Fibroblast of lung (primary cell): ENCODE measurements around the gene GALNT12. TPM values are rescaled to one million over a fixed set of nuclear protein-coding genes. Genes with fewer than 3 reads are reported as not detected.

Source experiments
- DNase-seq, 2 donors: peaks; one replicate each; pipeline versions ENCODE4 v3.0.0 to v3.0.0-alpha.2; 2010; ENCODE audit warnings: low read depth in 2 of 2
- H2AFZ ChIP-seq: 2 replicates; pipeline ENCODE4 v1.5.1; 2012; ENCODE audit warnings: low read length, control low read depth, inconsistent platforms
- H3K27ac ChIP-seq: 2 replicates; pipeline ENCODE4 v1.5.1; 2011; ENCODE audit warnings: low read length, control low read depth; ENCODE audit not compliant: insufficient read depth
- H3K27me3 ChIP-seq: 2 replicates; pipeline ENCODE4 v1.5.1; 2011; ENCODE audit warnings: mild to moderate bottlenecking, low read length; ENCODE audit not compliant: control insufficient read depth, insufficient read depth
- H3K36me3 ChIP-seq: 2 replicates; pipeline ENCODE4 v1.5.1; 2011; ENCODE audit warnings: low read length; ENCODE audit not compliant: control insufficient read depth, insufficient read depth
- H3K4me1 ChIP-seq: 2 replicates; pipeline ENCODE4 v1.5.1; 2011; ENCODE audit warnings: low read length; ENCODE audit not compliant: control insufficient read depth, insufficient read depth; ENCODE audit errors: extremely low read depth
- H3K4me2 ChIP-seq: 2 replicates; pipeline ENCODE4 v1.5.1; 2011; ENCODE audit warnings: low read length, control low read depth; ENCODE audit not compliant: insufficient read depth; ENCODE audit errors: extremely low read depth
- H3K4me3 ChIP-seq, 4 experiments: fragments of 200-600 bp in 1 of 4; sonication (generic) in 1 of 4; replicated peaks in 1 of 4; 2 replicates each; pipeline ENCODE4 v1.5.1; 2011 to 2016; ENCODE audit warnings: low read length in 4 of 4, low read depth in 3 of 4, mild to moderate bottlenecking in 3 of 4, control low read depth in 2 of 4, inconsistent platforms in 1 of 4, mixed read lengths in 1 of 4; ENCODE audit not compliant: insufficient read depth in 1 of 4; ENCODE audit errors: control extremely low read depth in 1 of 4
- H3K79me2 ChIP-seq: 2 replicates; pipeline ENCODE4 v1.5.1; 2012; ENCODE audit warnings: mild to moderate bottlenecking, low read length, inconsistent platforms; ENCODE audit not compliant: control insufficient read depth, insufficient read depth
- H3K9ac ChIP-seq: 2 replicates; pipeline ENCODE4 v1.5.1; 2011; ENCODE audit warnings: mild to moderate bottlenecking, low read length, control low read depth; ENCODE audit not compliant: insufficient read depth
- H3K9me3 ChIP-seq: 2 replicates; pipeline ENCODE4 v1.5.1; 2012; ENCODE audit warnings: low read depth, low read length; ENCODE audit not compliant: control insufficient read depth, insufficient read depth
- H4K20me1 ChIP-seq: 2 replicates; pipeline ENCODE4 v1.5.1; 2011; ENCODE audit warnings: low read length; ENCODE audit not compliant: control insufficient read depth, insufficient read depth; ENCODE audit errors: extremely low read depth
- EZH2 ChIP-seq: IDR thresholded peaks from 2 replicates; pipeline ENCODE4 v1.5.1; 2012; ENCODE audit warnings: low read length, control low read depth, mild to moderate bottlenecking; ENCODE audit errors: missing control alignments
- polyA plus RNA-seq, 2 donors: library from polyadenylated mRNA; depleted of rRNA in 1 of 2; stranded (reverse) in 1 of 2; unstranded in 1 of 2; fragments of >200 nt; gene quantifications; 2 replicates each; pipeline ENCODE4 v1.2.1, GENCODE V29; 2011 to 2012; ENCODE audit warnings: missing spikeins in 1 of 2
- total RNA-seq: library from RNA; depleted of rRNA; stranded (reverse); fragments of >200 nt; gene quantifications from 2 replicates; pipeline ENCODE4 v1.2.1, GENCODE V29; 2014
- TF ChIP-seq, protein P1 (sequence below), 2 donors: IDR thresholded peaks in 1 of 2; conservative IDR thresholded peaks in 1 of 2; 1 replicate in 1 of 2; 2 replicates in 1 of 2; pipeline ENCODE4 v1.5.1; 2011 to 2012; ENCODE audit warnings: low read length in 2 of 2, control low read depth in 1 of 2, inconsistent platforms in 1 of 2, low read depth in 1 of 2, mild to moderate bottlenecking in 1 of 2

GALNT12 gene
- total and polyA plus RNA-seq, 2 donors (not counting 1 experiment from before 2014, with no cell fraction given), result 9.4 to 18.2 TPM

DNA sequence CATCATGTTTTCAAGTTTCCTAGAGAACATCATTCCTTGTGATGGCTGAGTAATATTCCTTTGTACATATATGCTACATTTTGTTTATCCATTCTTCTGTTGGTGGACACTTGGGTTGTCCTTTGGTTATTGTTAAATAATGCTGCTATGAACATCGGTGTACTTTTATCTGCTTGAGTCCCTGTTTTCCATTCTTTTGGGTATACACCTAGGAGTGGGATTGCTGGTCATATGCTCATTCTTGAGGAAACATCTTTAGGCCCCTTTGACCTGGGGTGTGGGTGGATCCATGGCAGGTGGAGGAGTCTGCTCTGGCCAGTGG, 25.3 kb downstream of the GALNT12 start:
- TF ChIP-seq EZH2, result no peak
- TF ChIP-seq, protein P1, sequence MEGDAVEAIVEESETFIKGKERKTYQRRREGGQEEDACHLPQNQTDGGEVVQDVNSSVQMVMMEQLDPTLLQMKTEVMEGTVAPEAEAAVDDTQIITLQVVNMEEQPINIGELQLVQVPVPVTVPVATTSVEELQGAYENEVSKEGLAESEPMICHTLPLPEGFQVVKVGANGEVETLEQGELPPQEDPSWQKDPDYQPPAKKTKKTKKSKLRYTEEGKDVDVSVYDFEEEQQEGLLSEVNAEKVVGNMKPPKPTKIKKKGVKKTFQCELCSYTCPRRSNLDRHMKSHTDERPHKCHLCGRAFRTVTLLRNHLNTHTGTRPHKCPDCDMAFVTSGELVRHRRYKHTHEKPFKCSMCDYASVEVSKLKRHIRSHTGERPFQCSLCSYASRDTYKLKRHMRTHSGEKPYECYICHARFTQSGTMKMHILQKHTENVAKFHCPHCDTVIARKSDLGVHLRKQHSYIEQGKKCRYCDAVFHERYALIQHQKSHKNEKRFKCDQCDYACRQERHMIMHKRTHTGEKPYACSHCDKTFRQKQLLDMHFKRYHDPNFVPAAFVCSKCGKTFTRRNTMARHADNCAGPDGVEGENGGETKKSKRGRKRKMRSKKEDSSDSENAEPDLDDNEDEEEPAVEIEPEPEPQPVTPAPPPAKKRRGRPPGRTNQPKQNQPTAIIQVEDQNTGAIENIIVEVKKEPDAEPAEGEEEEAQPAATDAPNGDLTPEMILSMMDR (conservative IDR thresholded peaks at IDR 0.05 in 1 of 2, IDR thresholded peaks at IDR 0.05 in 1 of 2; ENCODE audit: low read depth in 1 of 2, low read length in 2 of 2), result no peak
- no peaks in the 10 kb centered on the region for H3K9me3 ChIP-seq
- no peaks in the 10 kb centered on the region for H3K36me3 ChIP-seq
- H2AFZ ChIP-seq, result no peak overlapping the region
- H4K20me1 ChIP-seq, result no peaks in the 10 kb centered on the region
- H3K27ac ChIP-seq, result no peak overlapping the region
- H3K4me1 ChIP-seq, result no peaks in the 10 kb centered on the region
- H3K79me2 ChIP-seq, result no peaks in the 10 kb centered on the region
- H3K4me2 ChIP-seq, result no peak overlapping the region
- DNase-seq, result no peak
- no peak overlapping the region for H3K4me3 ChIP-seq
- no peak overlapping the region for H3K9ac ChIP-seq
- H3K27me3 ChIP-seq, result no peaks in the 10 kb centered on the region

DNA sequence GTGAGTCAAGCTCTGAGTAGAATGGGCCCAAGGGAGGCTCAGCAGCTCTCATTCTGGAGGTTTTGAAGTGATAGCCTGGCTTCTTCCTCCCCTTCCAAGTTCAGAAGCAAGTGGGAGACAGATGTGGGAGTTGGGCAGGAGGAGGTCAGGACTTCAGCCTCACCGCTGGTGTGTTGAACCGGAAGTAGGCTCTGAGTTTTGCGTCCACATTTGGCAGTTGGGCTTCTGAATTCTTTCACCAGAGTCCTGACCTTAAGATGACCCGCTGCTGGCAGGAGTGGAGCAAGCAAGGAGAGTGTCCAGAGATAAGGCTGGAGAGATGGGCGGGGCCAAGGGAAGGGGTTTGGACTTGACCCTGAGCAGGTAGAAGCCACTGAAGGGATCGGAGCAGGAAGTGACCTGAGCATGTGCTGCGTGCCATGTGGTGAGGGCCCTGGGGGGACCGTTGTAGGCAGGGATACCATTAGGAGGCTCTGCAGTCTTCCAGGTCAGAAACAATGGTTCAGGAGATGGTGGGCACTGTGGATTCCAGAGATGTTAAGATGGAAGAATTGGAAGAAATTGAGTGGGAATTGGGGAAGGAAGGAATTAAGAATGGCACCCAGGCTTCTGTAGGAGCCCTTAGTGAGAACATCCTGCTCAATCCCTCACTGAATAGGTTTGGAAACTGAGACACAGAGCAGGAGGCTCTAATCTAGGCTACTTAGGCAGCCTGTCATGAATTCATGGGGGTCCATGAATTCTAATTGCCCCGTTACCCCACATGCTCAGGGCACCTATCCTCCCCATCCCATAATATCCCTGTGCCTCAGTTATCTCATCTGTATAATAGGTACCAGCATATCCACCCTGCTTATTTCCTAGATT, 25.9 kb downstream of the GALNT12 start:
- no peak overlapping the region for H3K9ac ChIP-seq
- H2AFZ ChIP-seq, result no peak overlapping the region
- no peaks in the 10 kb centered on the region for H3K79me2 ChIP-seq

DNA sequence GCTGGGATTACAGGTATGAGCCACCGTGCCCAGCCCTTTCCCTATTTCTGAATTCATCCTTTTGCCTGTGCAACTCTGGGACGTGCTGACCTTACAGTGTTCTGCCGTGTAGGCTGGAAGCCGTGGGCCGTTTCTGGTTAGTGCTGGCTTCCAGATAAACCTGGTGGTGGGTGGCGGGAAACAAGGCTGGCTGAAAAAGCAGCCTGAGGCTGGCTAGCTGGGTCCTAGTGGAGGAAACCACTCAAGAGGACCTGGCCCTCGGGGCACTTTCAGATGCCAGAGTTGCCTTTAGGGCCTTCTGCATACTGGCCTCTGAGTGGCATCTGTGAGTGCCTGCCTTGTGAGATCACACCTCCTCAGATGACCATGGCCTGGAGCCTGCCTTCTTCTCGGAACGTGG, 26.9 kb downstream of the GALNT12 start:
- Histone ChIP-seq H3K9ac (no peak overlapping the region), H3K9me3 (no peaks in the 10 kb centered on the region), H3K4me3 (no peak overlapping the region), H3K36me3 (no peaks in the 10 kb centered on the region), H2AFZ (no peak overlapping the region), H4K20me1 (no peaks in the 10 kb centered on the region), H3K4me1 (no peaks in the 10 kb centered on the region), H3K79me2 (no peaks in the 10 kb centered on the region), H3K27me3 (no peaks in the 10 kb centered on the region), H3K27ac (no peak overlapping the region), H3K4me2 (no peak overlapping the region)
- no peak for TF ChIP-seq EZH2
- TF ChIP-seq, protein P1 (conservative IDR thresholded peaks at IDR 0.05 in 1 of 2, IDR thresholded peaks at IDR 0.05 in 1 of 2; ENCODE audit: low read depth in 1 of 2, low read length in 2 of 2), result no peak
- DNase-seq, result no peak

More for the DNA sequence above, 25.9 kb downstream of the GALNT12 start:
- no peaks in the 10 kb centered on the region for H3K9me3 ChIP-seq
- peak in 1 of 2 donors; percentile 9 for DNase-seq
- no peaks in the 10 kb centered on the region for H3K27me3 ChIP-seq
- no peaks in the 10 kb centered on the region for H3K36me3 ChIP-seq
- no peak overlapping the region for H3K4me2 ChIP-seq
- H3K4me3 ChIP-seq, result no peak overlapping the region
- H3K4me1 ChIP-seq, result no peaks in the 10 kb centered on the region
- no peak for TF ChIP-seq EZH2
- TF ChIP-seq, protein P1 (conservative IDR thresholded peaks at IDR 0.05 in 1 of 2, IDR thresholded peaks at IDR 0.05 in 1 of 2; ENCODE audit: low read depth in 1 of 2, low read length in 2 of 2), result no peak
- H3K27ac ChIP-seq, result no peak overlapping the region
- H4K20me1 ChIP-seq, result no peaks in the 10 kb centered on the region
